NB4 (cell line): ENCODE measurements around the gene CABLES2.

Experiments
- MYC ChIP-seq: IDR thresholded peaks from 2 replicates; pipeline ENCODE4 v1.6.1; 2011; ENCODE audit warnings: low read depth, low read length
- POLR2A ChIP-seq: IDR thresholded peaks from 2 replicates; pipeline ENCODE4 v1.6.1; 2011; ENCODE audit warnings: mild to moderate bottlenecking; ENCODE audit not compliant: insufficient read length; ENCODE audit errors: extremely low read depth
- TF ChIP-seq, protein P1 (sequence below): IDR thresholded peaks from one replicate; pipeline ENCODE4 v1.5.1; 2012; ENCODE audit warnings: low read depth, low read length

DNA sequence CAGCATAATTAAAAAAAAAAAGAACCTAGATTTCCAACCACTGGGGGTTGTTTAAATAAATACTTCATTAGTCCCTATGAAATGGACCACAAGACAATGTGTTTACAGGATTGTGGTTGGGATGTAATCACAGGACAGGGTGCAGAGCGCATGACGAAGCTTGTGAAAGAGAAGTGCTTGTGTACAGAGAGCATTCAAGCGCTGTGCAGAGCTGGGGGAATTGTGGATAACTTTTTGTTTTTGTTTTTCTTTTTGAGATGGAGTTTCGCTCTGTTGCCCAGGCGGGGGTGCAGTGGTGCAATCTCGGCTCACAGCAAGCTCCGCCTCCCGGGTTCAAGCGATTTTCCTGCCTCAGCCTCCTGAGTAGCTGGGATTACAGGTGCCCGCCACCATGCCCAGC is 62.3 kb downstream of the CABLES2 start:
- no peak for TF ChIP-seq MYC
- TF ChIP-seq, protein P1, sequence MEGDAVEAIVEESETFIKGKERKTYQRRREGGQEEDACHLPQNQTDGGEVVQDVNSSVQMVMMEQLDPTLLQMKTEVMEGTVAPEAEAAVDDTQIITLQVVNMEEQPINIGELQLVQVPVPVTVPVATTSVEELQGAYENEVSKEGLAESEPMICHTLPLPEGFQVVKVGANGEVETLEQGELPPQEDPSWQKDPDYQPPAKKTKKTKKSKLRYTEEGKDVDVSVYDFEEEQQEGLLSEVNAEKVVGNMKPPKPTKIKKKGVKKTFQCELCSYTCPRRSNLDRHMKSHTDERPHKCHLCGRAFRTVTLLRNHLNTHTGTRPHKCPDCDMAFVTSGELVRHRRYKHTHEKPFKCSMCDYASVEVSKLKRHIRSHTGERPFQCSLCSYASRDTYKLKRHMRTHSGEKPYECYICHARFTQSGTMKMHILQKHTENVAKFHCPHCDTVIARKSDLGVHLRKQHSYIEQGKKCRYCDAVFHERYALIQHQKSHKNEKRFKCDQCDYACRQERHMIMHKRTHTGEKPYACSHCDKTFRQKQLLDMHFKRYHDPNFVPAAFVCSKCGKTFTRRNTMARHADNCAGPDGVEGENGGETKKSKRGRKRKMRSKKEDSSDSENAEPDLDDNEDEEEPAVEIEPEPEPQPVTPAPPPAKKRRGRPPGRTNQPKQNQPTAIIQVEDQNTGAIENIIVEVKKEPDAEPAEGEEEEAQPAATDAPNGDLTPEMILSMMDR, result no peak
- TF ChIP-seq POLR2A, result no peak
